Neural cell (in vitro differentiated cells): ENCODE data around the gene PTPRD. TPM values are rescaled to one million over a fixed set of nuclear protein-coding genes. Genes with fewer than 3 reads are reported as not detected.

Source experiments
- H2AFZ ChIP-seq: fragments of 200-600, 300-800 bp; sonication (generic), shearing (Covaris generic); 2 replicates; pipeline ENCODE4 v1.6.0; 2014; ENCODE audit warnings: low read depth, mild to moderate bottlenecking, antibody characterized with exemption, low read length, moderate library complexity
- H3F3A ChIP-seq: fragments of 200-600 bp; shearing (Covaris generic); 2 replicates; pipeline ENCODE4 v1.6.1; 2016; ENCODE audit warnings: mild to moderate bottlenecking, moderate library complexity, mixed read lengths, antibody characterized with exemption, low read length; ENCODE audit not compliant: insufficient read depth, poor library complexity, severe bottlenecking
- H3K27ac ChIP-seq: fragments of 200-600, 300-800 bp; sonication (generic), shearing (Covaris generic); 2 replicates; pipeline ENCODE4 v1.5.1; 2014; ENCODE audit warnings: mild to moderate bottlenecking, low read length, moderate library complexity
- H3K27me3 ChIP-seq: fragments of 300-800, 200-600 bp; sonication (generic), shearing (Covaris generic); 2 replicates; pipeline ENCODE4 v1.6.0; 2014; ENCODE audit warnings: mild to moderate bottlenecking, low read depth, low read length, moderate library complexity; ENCODE audit not compliant: insufficient read depth
- H3K36me3 ChIP-seq: fragments of 300-800, 200-600 bp; sonication (generic), shearing (Covaris generic); 2 replicates; pipeline ENCODE4 v1.5.1; 2014; ENCODE audit warnings: mild to moderate bottlenecking, antibody characterized with exemption, low read length, moderate library complexity; ENCODE audit not compliant: insufficient read depth
- H3K4me2 ChIP-seq: fragments of 300-800, 200-600 bp; sonication (generic), shearing (Covaris generic); 2 replicates; pipeline ENCODE4 v1.6.0; 2014; ENCODE audit warnings: mild to moderate bottlenecking, low read length
- H3K4me3 ChIP-seq: fragments of 300-800, 200-600 bp; sonication (generic), shearing (Covaris generic); 2 replicates; pipeline ENCODE4 v1.5.1; 2014; ENCODE audit warnings: mild to moderate bottlenecking, low read length, moderate library complexity
- H3K79me2 ChIP-seq: fragments of 200-600 bp; shearing (Covaris generic); replicated peaks from 2 replicates; pipeline ENCODE4 v1.6.0; 2014; ENCODE audit warnings: mild to moderate bottlenecking, low read length, moderate library complexity; ENCODE audit not compliant: insufficient read depth
- H3K9ac ChIP-seq: fragments of 300-800, 200-600 bp; sonication (generic), shearing (Covaris generic); 2 replicates; pipeline ENCODE4 v1.6.1; 2016; ENCODE audit warnings: mild to moderate bottlenecking, low read length, mixed read lengths
- H3K9me2 ChIP-seq: fragments of 200-600 bp; shearing (Covaris generic); 2 replicates; pipeline ENCODE4 v1.6.1; 2016; ENCODE audit warnings: mild to moderate bottlenecking, low read length, mixed read lengths; ENCODE audit not compliant: insufficient read depth
- H3K9me3 ChIP-seq: fragments of 200-600, 300-800 bp; sonication (generic), shearing (Covaris generic); 2 replicates; pipeline ENCODE4 v1.6.1; 2016; ENCODE audit warnings: mild to moderate bottlenecking, mixed run types, low read length, moderate library complexity, mixed read lengths
- H4K20me1 ChIP-seq: fragments of 200-600 bp; shearing (Covaris generic); 2 replicates; pipeline ENCODE4 v1.6.1; 2016; ENCODE audit warnings: mild to moderate bottlenecking, mixed run types; ENCODE audit not compliant: insufficient read depth
- CTCF ChIP-seq: fragments of 450-650 bp; IDR thresholded peaks from 2 replicates; pipeline ENCODE4 v1.5.1; 2014; ENCODE audit warnings: antibody characterized with exemption, mild to moderate bottlenecking, moderate library complexity; ENCODE audit not compliant: poor library complexity, severe bottlenecking
- EP300 ChIP-seq: fragments of 450-650 bp; conservative IDR thresholded peaks from 2 replicates; pipeline ENCODE4 v1.6.1; 2014; ENCODE audit warnings: antibody characterized with exemption, mild to moderate bottlenecking, moderate library complexity; ENCODE audit not compliant: poor library complexity, severe bottlenecking
- EZH2 ChIP-seq: fragments of 200-600, 300-800 bp; shearing (Covaris generic), sonication (generic); IDR thresholded peaks from 2 replicates; pipeline ENCODE4 v1.6.1; 2014; ENCODE audit warnings: antibody characterized with exemption, low read length, borderline replicate concordance, mild to moderate bottlenecking; ENCODE audit not compliant: insufficient read depth, poor library complexity, severe bottlenecking
- MXI1 ChIP-seq: fragments of 450-650 bp; conservative IDR thresholded peaks from 2 replicates; pipeline ENCODE4 v1.6.1; 2014; ENCODE audit warnings: antibody characterized with exemption, mild to moderate bottlenecking; ENCODE audit not compliant: poor library complexity, severe bottlenecking
- POLR2AphosphoS5 ChIP-seq: IDR thresholded peaks from 2 replicates; pipeline ENCODE4 v1.6.1; 2012
- RAD21 ChIP-seq: fragments of 450-650 bp; conservative IDR thresholded peaks from 2 replicates; pipeline ENCODE4 v1.6.1; 2014; ENCODE audit warnings: antibody characterized with exemption, mild to moderate bottlenecking, moderate library complexity
- REST ChIP-seq: IDR thresholded peaks from 2 replicates; pipeline ENCODE4 v1.6.1; 2012; ENCODE audit warnings: borderline replicate concordance
- SMC3 ChIP-seq: fragments of 450-650 bp; conservative IDR thresholded peaks from 2 replicates; pipeline ENCODE4 v1.6.1; 2014; ENCODE audit warnings: antibody characterized with exemption, mild to moderate bottlenecking, moderate library complexity; ENCODE audit not compliant: poor library complexity
- TAF1 ChIP-seq: IDR thresholded peaks from 2 replicates; pipeline ENCODE4 v1.6.1; 2012; ENCODE audit warnings: low read depth
- polyA plus RNA-seq: library from polyadenylated mRNA; depleted of rRNA; stranded (reverse); fragments of >200 nt; gene quantifications from 2 replicates; pipeline ENCODE4 v1.2.3, GENCODE V29; 2014

PTPRD gene
- polyA plus RNA-seq, 1 donor from 2014 or later, result 143 TPM

DNA sequence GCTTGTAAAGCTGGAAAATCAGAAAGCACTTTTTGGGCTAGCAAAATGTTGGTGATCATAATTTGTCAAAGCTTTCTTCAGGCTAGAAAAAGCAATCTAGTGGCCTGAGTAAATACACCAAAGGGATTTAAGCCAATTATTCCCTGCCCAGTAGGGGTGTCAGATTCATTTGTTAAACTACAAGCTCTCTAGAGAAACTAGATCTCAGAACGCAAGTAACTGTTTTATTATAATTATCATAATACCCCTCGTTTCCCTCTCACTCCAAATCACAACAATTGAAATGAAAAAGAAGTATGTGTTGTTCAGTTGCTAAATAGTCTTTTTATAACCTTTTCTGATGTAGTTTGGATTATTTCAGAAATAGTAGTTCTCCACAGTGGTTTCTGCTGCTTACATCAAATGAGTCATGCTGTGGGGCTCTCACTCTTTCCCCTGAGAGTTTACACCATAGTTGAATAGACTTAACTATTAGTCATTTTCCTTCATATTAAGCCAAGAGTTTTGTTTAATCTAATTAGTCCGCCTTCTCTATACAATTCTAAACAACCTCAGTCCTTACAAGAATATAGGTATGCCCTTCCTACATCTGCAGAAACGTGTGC lies 1894.6 kb downstream of the PTPRD start:
- peaks cover 6% of the 10 kb centered on the region for H3K27me3 ChIP-seq
- H3K4me3 ChIP-seq, result no peak overlapping the region
- TF ChIP-seq CTCF (no peak), REST (no peak), MXI1 (no peak), TAF1 (no peak), POLR2AphosphoS5 (no peak), EP300 (no peak), RAD21 (no peak), SMC3 (no peak), EZH2 (no peak)
- no peak overlapping the region for H3K4me2 ChIP-seq
- no peaks in the 10 kb centered on the region for H4K20me1 ChIP-seq
- H3K9me3 ChIP-seq, result no peaks in the 10 kb centered on the region
- H3K27ac ChIP-seq, result no peak overlapping the region
- no peaks in the 10 kb centered on the region for H3K36me3 ChIP-seq
- peaks cover 5% of the 10 kb centered on the region for H3K79me2 ChIP-seq
- no peak overlapping the region for H2AFZ ChIP-seq
- H3F3A ChIP-seq, result no peaks in the 10 kb centered on the region
- H3K9me2 ChIP-seq, result no peaks in the 10 kb centered on the region
- H3K9ac ChIP-seq, result no peak overlapping the region

GRCh38 chr9:8717146-8717545 lies 1895.7 kb downstream of the PTPRD start:
- H3K9ac ChIP-seq, result no peak overlapping the region
- H3K27ac ChIP-seq, result no peak overlapping the region
- no peak overlapping the region for H2AFZ ChIP-seq
- H3K4me2 ChIP-seq, result no peak overlapping the region
- no peaks in the 10 kb centered on the region for H3K9me2 ChIP-seq
- no peaks in the 10 kb centered on the region for H3K36me3 ChIP-seq
- no peaks in the 10 kb centered on the region for H3K9me3 ChIP-seq
- H3F3A ChIP-seq, result no peaks in the 10 kb centered on the region
- no peak overlapping the region for H3K4me3 ChIP-seq
- H4K20me1 ChIP-seq, result no peaks in the 10 kb centered on the region
- peaks cover 6% of the 10 kb centered on the region for H3K27me3 ChIP-seq
- TF ChIP-seq TAF1 (no peak), EZH2 (no peak), REST (no peak), MXI1 (no peak), POLR2AphosphoS5 (no peak), SMC3 (no peak), CTCF (no peak), EP300 (no peak), RAD21 (no peak)
- H3K79me2 ChIP-seq, result peaks cover 5% of the 10 kb centered on the region
